GM10266 (cell line): ENCODE data around the gene RBM28.

Experiments used
- DNase-seq: peaks from one replicate; pipeline ENCODE4 v3.0.0; 2012; ENCODE audit errors: extremely low spot score
- TF ChIP-seq, protein P1 (sequence below): IDR thresholded peaks from 2 replicates; pipeline ENCODE4 v1.5.1; 2012; ENCODE audit warnings: mild to moderate bottlenecking, low read depth; ENCODE audit not compliant: control insufficient read depth, insufficient read depth; ENCODE audit errors: missing control alignments

Gene RBM28

DNA sequence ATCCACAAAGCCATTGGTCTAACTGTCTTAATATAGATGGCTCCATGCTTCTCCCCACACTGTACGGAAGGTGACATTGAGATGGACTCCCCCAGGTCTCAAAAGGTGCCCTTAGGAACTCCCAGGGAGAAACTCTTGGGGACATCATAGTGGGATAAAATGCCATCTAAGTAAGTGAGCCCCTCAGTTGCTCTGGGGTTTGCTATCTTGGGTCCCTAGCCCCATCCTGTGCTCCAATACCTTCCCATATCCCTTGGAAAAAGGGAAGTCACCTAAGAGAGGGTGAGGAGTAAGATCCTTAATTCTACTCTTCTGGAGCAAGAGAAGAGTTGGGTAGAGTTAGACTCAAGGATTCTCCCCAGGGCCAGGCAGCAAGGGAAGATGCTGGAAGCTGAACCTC, 9.9 kb upstream of the RBM28 start:
- TF ChIP-seq, protein P1, sequence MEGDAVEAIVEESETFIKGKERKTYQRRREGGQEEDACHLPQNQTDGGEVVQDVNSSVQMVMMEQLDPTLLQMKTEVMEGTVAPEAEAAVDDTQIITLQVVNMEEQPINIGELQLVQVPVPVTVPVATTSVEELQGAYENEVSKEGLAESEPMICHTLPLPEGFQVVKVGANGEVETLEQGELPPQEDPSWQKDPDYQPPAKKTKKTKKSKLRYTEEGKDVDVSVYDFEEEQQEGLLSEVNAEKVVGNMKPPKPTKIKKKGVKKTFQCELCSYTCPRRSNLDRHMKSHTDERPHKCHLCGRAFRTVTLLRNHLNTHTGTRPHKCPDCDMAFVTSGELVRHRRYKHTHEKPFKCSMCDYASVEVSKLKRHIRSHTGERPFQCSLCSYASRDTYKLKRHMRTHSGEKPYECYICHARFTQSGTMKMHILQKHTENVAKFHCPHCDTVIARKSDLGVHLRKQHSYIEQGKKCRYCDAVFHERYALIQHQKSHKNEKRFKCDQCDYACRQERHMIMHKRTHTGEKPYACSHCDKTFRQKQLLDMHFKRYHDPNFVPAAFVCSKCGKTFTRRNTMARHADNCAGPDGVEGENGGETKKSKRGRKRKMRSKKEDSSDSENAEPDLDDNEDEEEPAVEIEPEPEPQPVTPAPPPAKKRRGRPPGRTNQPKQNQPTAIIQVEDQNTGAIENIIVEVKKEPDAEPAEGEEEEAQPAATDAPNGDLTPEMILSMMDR = no peak
- peak; percentile 25 for DNase-seq

DNA sequence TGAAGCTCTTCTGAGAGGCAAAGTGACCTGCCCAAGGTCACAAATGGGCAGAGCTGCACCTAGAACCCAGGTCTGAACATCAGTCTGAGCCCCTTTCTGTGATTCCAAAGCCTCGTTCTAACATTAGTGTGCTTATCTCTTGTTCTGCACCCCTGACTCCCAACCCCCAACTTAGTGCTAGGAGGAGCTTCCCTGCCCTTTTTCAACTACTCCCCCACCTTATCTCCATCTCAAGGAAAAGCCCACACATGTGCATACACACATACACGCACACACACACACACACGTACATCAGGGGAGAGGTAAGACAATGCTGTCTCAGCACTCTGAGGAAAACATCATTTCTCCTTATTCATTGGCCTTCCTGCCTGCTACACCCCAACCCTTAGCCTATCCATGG, 9.5 kb upstream of the RBM28 start:
- DNase-seq = no peak
- TF ChIP-seq, protein P1 = no peak

DNA sequence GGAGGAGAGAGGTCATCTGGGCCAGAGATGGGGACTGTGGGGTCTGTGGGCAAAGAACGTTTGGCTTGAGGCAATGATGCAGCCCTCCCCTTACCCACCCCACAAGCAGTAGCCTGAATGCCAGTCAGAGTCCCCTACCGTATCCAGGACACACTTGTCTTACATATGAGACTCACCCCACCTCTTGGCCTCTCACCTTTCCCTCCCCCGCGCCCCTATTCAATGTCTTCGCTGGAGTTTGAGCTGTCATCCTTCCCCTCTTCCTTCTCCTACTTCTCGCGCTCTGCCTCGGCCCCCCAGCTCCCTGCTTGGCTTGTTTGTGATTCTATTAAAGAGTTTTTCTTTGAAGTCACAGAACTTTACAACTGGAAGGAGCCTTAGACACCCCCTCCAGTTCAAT, 8.9 kb upstream of the RBM28 start:
- peak; percentile 29 for DNase-seq
- TF ChIP-seq, protein P1 = no peak

DNA sequence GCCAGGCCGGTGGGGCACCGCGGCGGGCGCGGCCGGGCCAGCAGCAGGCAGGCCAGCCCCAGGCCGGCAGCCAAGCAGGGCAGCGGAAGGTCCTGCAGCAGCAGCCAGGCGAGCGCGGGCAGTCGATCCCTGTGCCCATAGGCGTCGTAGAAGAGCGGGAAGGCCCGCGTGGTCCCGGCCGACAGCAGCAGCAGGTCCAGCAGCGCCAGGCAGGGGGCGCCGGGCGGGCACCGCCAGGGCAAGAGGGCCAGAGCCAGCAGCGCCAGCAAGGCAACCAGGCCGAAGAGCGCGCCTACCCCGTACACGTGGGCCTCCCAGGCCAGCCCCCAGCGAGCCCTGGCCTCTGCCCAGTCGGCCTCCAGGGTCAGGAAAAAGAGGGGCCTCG, 8.4 kb upstream of the RBM28 start:
- DNase-seq = peak; percentile 30
- TF ChIP-seq, protein P1 = no peak

DNA sequence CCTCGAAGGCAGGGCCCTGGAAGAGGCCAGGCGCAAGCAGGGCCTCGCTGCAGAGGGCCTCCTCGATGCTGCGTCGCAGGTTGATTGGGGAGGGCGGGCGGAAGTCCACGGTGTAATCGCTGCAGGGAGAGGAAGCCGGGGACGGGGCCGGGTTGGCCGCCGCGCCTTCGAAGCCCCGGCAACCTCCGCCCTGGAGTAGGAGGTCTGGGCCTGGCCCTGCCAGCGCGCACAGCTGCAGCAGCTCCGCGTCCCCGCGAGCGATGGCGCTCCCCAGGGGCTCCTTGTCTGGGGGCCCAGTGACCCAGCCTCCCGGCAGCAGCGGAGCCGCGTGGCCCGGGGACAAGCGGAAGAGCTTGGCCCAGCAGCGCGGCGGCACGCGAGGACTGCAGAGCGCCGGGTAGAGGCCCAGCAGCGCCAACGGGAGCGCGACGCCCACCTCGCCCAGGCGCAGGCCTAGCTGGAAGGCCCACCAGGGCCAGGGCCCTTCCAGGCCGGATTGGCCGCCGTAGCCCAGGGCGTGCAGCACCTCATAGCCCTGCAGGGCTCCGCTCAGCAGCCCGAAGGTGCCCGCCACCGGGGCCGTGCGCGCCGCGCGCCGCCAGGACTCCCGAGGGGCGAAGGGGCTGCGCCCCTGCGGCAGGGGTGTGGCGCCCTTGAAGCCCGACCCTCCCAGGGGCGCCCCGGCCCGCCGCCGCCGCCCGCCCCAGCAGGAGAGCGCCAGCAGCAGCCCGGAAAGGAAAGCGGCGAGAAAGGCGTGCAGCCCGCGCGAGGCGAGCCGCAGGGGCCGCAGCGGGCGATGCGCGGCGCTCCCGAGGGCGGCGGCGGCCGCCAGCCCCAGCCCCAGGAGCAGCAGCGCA, 7.8 kb upstream of the RBM28 start:
- DNase-seq = peak; percentile 30
- TF ChIP-seq, protein P1 = no peak

DNA sequence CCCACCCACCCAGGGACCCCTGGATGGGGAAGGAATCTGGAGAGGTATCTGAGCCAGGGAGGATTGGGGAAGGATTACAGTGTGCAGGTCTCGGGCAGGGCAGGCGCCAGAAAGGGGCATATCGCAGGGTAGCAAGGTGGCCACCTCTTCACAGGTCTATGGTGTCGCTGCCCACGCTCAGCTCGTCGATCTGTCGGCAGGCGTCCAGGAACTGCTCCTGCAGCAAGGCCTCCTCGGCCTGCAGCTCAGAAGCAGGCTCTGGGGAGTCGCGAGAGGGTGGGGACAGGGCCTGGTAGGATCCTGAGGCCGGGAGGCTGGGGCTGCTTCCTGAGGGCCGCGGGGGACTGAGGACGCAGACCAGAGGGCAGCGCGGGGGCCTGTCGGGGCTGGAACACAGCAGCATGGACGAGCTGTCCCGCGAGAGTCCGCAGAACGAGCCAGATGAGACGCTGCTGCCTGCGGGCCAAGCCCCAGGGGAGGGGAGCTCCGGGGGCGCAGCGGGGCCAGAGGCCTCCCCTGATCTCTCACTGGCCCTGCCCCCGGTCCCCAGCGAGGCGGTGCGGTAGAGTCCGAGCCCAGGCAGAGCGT, 7.1 kb upstream of the RBM28 start:
- DNase-seq = no peak
- TF ChIP-seq, protein P1 = no peak

DNA sequence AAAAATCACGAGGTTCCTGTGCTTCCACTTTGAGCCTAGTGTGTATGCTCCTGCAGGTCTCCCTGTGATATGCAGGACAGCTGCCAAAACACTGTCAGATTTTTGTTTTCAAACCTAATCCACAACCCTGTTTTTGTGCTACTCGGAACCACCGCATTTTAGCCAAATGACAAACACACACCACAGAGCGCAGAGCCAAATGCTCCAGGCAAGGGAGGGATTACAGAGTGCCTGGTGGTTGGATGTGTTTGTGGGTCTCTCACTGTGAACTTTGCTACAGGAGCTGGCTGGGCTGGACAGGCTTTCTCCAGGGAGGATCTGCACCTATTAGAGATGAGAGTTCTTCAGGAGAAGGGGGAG, 5.7 kb upstream of the RBM28 start:
- TF ChIP-seq, protein P1 = no peak
- DNase-seq = no peak
